ENCODE measurements around the gene P2RX4. TPM values are rescaled to one million over a fixed set of nuclear protein-coding genes. Genes with fewer than 3 reads are reported as not detected.

The P2RX4 gene
- total and polyA plus RNA-seq, 2 donors, result 14.4 to 15.2 TPM

- Histone ChIP-seq H3K9me3 (ENCODE audit: control insufficient read depth in 2 of 2, insufficient read depth in 1 of 2, low read length in 1 of 2) (peaks cover 0 to 2% of the 10 kb centered on the region in 2 donors), H3K4me1 (ENCODE audit: control insufficient read depth in 2 of 2, insufficient read depth in 2 of 2, low read length in 2 of 2) (peaks cover 5 to 14% of the 10 kb centered on the region in 2 donors), H3K4me3 (ENCODE audit: low read length in 2 of 2) (no peak overlapping the region), H3K27me3 (ENCODE audit: control insufficient read depth in 2 of 2, insufficient read depth in 1 of 2, low read length in 1 of 2) (no peaks in the 10 kb centered on the region), H3K36me3 (ENCODE audit: control insufficient read depth in 2 of 2, insufficient read depth in 2 of 2, low read length in 1 of 2) (peaks cover 30 to 49% of the 10 kb centered on the region in 2 donors), H3K27ac (ENCODE audit: low read depth in 1 of 2, low read length in 1 of 2) (no peak overlapping the region)
- DNase-seq (ENCODE audit: low read depth in 6 of 9, low spot score in 9 of 9), result no peak
- 96% methylated on average over 11 of the region's 11 CpGs for WGBS
Observed at GRCh38 chr12:121233628-121234020, 23.7 kb downstream of the P2RX4 start.

GRCh38 chr12:121236776-121237175 is 26.8 kb downstream of the P2RX4 start:
- H3K4me1 ChIP-seq (ENCODE audit: control insufficient read depth in 2 of 2, insufficient read depth in 2 of 2, low read length in 2 of 2), result peaks cover 33 to 46% of the 10 kb centered on the region in 2 donors
- H3K9me3 ChIP-seq (ENCODE audit: control insufficient read depth in 2 of 2, insufficient read depth in 1 of 2, low read length in 1 of 2), result peaks cover 0 to 10% of the 10 kb centered on the region in 2 donors
- 97% methylated on average over 9 of the region's 9 CpGs for WGBS
- DNase-seq (ENCODE audit: low read depth in 6 of 9, low spot score in 9 of 9), result no peak
- H3K27ac ChIP-seq (ENCODE audit: low read depth in 1 of 2, low read length in 1 of 2), result no peak overlapping the region
- peaks cover 29 to 47% of the 10 kb centered on the region in 2 donors for H3K36me3 ChIP-seq (ENCODE audit: control insufficient read depth in 2 of 2, insufficient read depth in 2 of 2, low read length in 1 of 2)
- no peak overlapping the region for H3K4me3 ChIP-seq (ENCODE audit: low read length in 2 of 2)
- no peaks in the 10 kb centered on the region for H3K27me3 ChIP-seq (ENCODE audit: control insufficient read depth in 2 of 2, insufficient read depth in 1 of 2, low read length in 1 of 2)

DNA sequence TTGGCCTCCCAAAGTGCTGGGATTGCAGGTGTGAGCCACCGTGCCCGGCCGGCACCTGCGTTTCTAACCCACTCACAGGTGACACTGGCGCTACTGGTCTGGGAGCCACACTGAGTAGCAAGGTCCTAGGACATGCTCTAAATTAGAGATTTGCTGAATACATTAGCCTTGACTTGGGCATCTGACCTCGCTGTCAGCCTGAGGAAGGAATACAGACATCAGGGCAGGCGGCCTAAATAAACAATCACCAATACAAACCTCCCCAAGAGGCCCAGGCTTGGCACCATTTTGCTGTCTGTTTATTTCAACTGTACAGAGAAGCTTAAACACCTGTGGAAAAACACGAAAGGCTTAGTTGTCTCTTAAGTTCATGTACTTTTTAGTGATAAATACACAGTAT is 27.5 kb downstream of the P2RX4 start:
- no peak overlapping the region for H3K27ac ChIP-seq (ENCODE audit: low read depth in 1 of 2, low read length in 1 of 2)
- peaks cover 33 to 47% of the 10 kb centered on the region in 2 donors for H3K4me1 ChIP-seq (ENCODE audit: control insufficient read depth in 2 of 2, insufficient read depth in 2 of 2, low read length in 2 of 2)
- H3K4me3 ChIP-seq (ENCODE audit: low read length in 2 of 2), result no peak overlapping the region
- peaks cover 27 to 47% of the 10 kb centered on the region in 2 donors for H3K36me3 ChIP-seq (ENCODE audit: control insufficient read depth in 2 of 2, insufficient read depth in 2 of 2, low read length in 1 of 2)
- no peaks in the 10 kb centered on the region for H3K27me3 ChIP-seq (ENCODE audit: control insufficient read depth in 2 of 2, insufficient read depth in 1 of 2, low read length in 1 of 2)
- WGBS, result 98% methylated on average over 8 of the region's 8 CpGs
- DNase-seq (ENCODE audit: low read depth in 6 of 9, low spot score in 9 of 9), result no peak
- peaks cover 0 to 10% of the 10 kb centered on the region in 2 donors for H3K9me3 ChIP-seq (ENCODE audit: control insufficient read depth in 2 of 2, insufficient read depth in 1 of 2, low read length in 1 of 2)

GRCh38 chr12:121238086-121238485 is 28.2 kb downstream of the P2RX4 start:
- no peak for DNase-seq (ENCODE audit: low read depth in 6 of 9, low spot score in 9 of 9)
- Histone ChIP-seq H3K36me3 (ENCODE audit: control insufficient read depth in 2 of 2, insufficient read depth in 2 of 2, low read length in 1 of 2) (peaks cover 22 to 42% of the 10 kb centered on the region in 2 donors), H3K4me3 (ENCODE audit: low read length in 2 of 2) (no peak overlapping the region), H3K27ac (ENCODE audit: low read depth in 1 of 2, low read length in 1 of 2) (peak overlapping the region; percentile 81 to 89), H3K4me1 (ENCODE audit: control insufficient read depth in 2 of 2, insufficient read depth in 2 of 2, low read length in 2 of 2) (peaks cover 33 to 47% of the 10 kb centered on the region in 2 donors), H3K9me3 (ENCODE audit: control insufficient read depth in 2 of 2, insufficient read depth in 1 of 2, low read length in 1 of 2) (peaks cover 0 to 10% of the 10 kb centered on the region in 2 donors), H3K27me3 (ENCODE audit: control insufficient read depth in 2 of 2, insufficient read depth in 1 of 2, low read length in 1 of 2) (no peaks in the 10 kb centered on the region)
- WGBS, result 99% methylated on average over 4 of the region's 4 CpGs

DNA sequence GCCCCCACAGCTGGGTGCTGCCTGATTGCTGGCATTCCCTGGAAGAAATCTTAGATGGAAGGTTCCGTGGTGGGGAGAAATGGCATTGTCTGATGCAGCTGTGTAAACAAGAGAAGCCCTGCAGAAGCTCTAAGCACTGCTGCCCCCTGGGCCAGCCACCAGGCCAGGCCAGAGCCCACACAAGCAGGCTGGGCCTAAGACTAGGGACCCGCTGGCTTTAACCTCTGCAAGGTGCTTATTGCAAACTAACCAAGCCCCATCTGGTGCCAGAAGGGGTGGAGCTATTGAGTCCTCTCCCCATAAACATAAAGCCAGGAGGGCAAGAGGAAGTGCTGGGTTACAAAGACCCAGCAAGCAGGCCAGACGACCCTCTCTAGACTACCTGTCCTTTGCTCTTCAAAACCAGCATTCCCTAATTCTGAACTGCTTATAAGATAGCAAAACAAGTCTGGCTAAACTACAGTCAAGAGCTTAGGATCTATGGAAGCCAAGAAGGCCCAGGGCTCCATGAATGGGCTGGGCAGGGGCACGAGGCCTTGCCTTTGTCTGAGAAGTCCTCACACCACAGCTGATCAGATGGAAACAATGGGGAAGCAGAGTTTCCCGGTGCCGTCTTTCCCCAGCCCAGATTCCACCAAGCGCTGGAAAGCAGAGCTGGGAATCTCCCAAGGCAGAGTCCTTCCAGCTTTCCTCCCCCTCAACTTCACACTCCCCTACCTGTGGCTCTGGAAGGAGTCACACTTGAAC is 28.8 kb downstream of the P2RX4 start:
- Histone ChIP-seq H3K4me1 (ENCODE audit: control insufficient read depth in 2 of 2, insufficient read depth in 2 of 2, low read length in 2 of 2) (peaks cover 33 to 47% of the 10 kb centered on the region in 2 donors), H3K27me3 (ENCODE audit: control insufficient read depth in 2 of 2, insufficient read depth in 1 of 2, low read length in 1 of 2) (no peaks in the 10 kb centered on the region), H3K4me3 (ENCODE audit: low read length in 2 of 2) (no peak overlapping the region), H3K36me3 (ENCODE audit: control insufficient read depth in 2 of 2, insufficient read depth in 2 of 2, low read length in 1 of 2) (peaks cover 15 to 36% of the 10 kb centered on the region in 2 donors), H3K9me3 (ENCODE audit: control insufficient read depth in 2 of 2, insufficient read depth in 1 of 2, low read length in 1 of 2) (peaks cover 0 to 10% of the 10 kb centered on the region in 2 donors), H3K27ac (ENCODE audit: low read depth in 1 of 2, low read length in 1 of 2) (peak overlapping the region; percentile 81 to 89)
- 62% methylated on average over 7 of the region's 7 CpGs for WGBS
- peak in 2 of 9 donors; percentile 39 to 70 for DNase-seq (ENCODE audit: low read depth in 6 of 9, low spot score in 9 of 9)

DNA sequence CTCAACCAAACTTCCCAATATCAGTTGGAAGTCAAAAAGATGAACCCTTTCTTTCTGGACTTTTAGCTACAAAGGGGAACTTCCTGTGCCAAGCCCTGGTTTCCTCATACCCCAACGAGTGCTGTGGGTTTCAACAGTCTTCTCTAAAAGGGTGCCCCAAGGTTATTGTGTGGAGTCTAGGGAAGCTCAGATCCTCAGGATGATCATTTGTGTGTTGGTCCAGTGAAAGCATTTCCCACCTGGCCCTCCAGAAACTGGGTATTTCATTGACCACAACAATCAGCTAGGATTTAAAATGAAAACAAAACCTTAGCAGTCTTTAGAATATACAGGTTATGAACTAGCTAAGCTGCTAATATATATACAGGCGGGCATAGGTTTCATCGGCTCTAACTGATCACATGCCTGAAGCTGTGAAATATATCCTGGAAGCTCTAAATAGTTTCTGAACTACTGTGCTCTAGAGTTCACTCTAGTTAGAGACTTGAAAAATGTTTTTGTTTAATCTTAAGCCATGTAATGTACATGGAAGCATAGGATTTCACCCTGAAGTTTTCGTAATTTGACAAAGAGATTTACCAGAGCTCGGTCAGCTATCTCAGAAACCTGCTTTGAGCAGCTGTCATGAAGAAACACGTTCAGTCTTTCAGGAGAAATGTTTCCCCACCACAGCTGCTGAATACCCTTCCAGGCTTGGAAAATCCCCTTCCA is 29.6 kb downstream of the P2RX4 start:
- H3K9me3 ChIP-seq (ENCODE audit: control insufficient read depth in 2 of 2, insufficient read depth in 1 of 2, low read length in 1 of 2), result peaks cover 0 to 10% of the 10 kb centered on the region in 2 donors

DNA sequence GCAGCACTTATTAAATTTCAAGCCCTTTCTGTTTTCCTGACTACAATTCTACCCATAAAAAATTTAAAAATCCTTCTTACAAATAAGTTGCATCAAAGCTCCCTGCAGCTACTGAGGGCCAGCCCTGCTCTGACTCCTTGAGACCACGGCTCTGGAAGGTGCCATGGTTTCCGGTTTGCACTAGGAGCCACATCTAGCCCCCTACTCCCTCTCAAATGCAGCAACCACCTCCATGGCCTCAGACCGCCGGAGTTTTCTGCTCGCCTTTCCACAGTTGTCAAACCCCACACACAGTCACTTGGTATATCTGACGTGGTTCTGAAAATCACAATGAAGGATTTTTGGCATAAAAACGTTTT is 30.1 kb downstream of the P2RX4 start:
- Histone ChIP-seq H3K27me3 (ENCODE audit: control insufficient read depth in 2 of 2, insufficient read depth in 1 of 2, low read length in 1 of 2) (no peaks in the 10 kb centered on the region), H3K36me3 (ENCODE audit: control insufficient read depth in 2 of 2, insufficient read depth in 2 of 2, low read length in 1 of 2) (peaks cover 19 to 41% of the 10 kb centered on the region in 2 donors), H3K4me1 (ENCODE audit: control insufficient read depth in 2 of 2, insufficient read depth in 2 of 2, low read length in 2 of 2) (peaks cover 33 to 47% of the 10 kb centered on the region in 2 donors), H3K9me3 (ENCODE audit: control insufficient read depth in 2 of 2, insufficient read depth in 1 of 2, low read length in 1 of 2) (peaks cover 0 to 10% of the 10 kb centered on the region in 2 donors), H3K4me3 (ENCODE audit: low read length in 2 of 2) (no peak overlapping the region), H3K27ac (ENCODE audit: low read depth in 1 of 2, low read length in 1 of 2) (peak overlapping the region; percentile 89 to 91)
- WGBS, result 82% methylated on average over 7 of the region's 7 CpGs
- peak in 1 of 9 donors; percentile 28 for DNase-seq (ENCODE audit: low read depth in 6 of 9, low spot score in 9 of 9)

More for the DNA sequence above, 29.6 kb downstream of the P2RX4 start:
- peaks cover 14 to 36% of the 10 kb centered on the region in 2 donors for H3K36me3 ChIP-seq (ENCODE audit: control insufficient read depth in 2 of 2, insufficient read depth in 2 of 2, low read length in 1 of 2)
- no peak overlapping the region for H3K4me3 ChIP-seq (ENCODE audit: low read length in 2 of 2)
- peak overlapping the region; percentile 89 to 91 for H3K27ac ChIP-seq (ENCODE audit: low read depth in 1 of 2, low read length in 1 of 2)
- H3K4me1 ChIP-seq (ENCODE audit: control insufficient read depth in 2 of 2, insufficient read depth in 2 of 2, low read length in 2 of 2), result peaks cover 33 to 47% of the 10 kb centered on the region in 2 donors
- H3K27me3 ChIP-seq (ENCODE audit: control insufficient read depth in 2 of 2, insufficient read depth in 1 of 2, low read length in 1 of 2), result no peaks in the 10 kb centered on the region
- DNase-seq (ENCODE audit: low read depth in 6 of 9, low spot score in 9 of 9), result peak in 1 of 9 donors; percentile 56
- WGBS, result 65% methylated on average over 6 of the region's 6 CpGs

DNA sequence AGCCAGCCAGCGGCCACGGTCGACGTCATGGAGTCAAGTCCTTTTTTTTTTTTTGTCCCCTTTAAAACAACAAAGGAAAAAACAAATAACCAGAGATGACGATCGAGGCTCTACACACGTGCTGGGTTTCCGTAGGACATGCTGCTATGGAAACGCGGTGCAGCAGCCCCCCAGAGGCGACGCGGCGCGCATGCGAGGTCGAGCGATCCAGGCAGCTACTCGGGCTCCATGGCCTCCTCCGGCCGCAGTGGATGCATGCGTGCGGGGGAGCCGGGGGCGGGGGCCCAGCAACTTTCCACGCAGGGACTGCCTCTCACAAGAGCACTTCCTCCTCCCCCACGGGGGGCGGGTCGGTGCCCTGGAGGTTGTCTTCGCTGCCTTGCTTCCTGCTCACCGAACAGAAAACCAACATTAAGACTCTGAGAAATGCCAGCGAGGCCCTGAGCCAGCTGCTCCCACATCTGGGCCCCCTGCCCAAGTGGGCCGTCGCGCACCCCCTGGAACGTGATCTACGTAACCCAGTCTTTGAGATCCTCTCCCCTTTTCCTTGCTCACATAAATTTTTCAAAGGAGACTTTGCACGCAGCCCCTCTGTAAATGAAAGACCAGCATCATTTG is 30.7 kb downstream of the P2RX4 start:
- H3K9me3 ChIP-seq (ENCODE audit: control insufficient read depth in 2 of 2, insufficient read depth in 1 of 2, low read length in 1 of 2), result peaks cover 0 to 10% of the 10 kb centered on the region in 2 donors
- peak overlapping the region; percentile 14 to 38 for H3K4me3 ChIP-seq (ENCODE audit: low read length in 2 of 2)
- peaks cover 33 to 47% of the 10 kb centered on the region in 2 donors for H3K4me1 ChIP-seq (ENCODE audit: control insufficient read depth in 2 of 2, insufficient read depth in 2 of 2, low read length in 2 of 2)
- H3K36me3 ChIP-seq (ENCODE audit: control insufficient read depth in 2 of 2, insufficient read depth in 2 of 2, low read length in 1 of 2), result peaks cover 20 to 36% of the 10 kb centered on the region in 2 donors
- peak overlapping the region; percentile 89 to 91 for H3K27ac ChIP-seq (ENCODE audit: low read depth in 1 of 2, low read length in 1 of 2)
- 27% methylated on average over 38 of the region's 38 CpGs for WGBS
- no peaks in the 10 kb centered on the region for H3K27me3 ChIP-seq (ENCODE audit: control insufficient read depth in 2 of 2, insufficient read depth in 1 of 2, low read length in 1 of 2)
- peak in 5 of 9 donors; percentile 75 to 93 (median 84) for DNase-seq (ENCODE audit: low read depth in 6 of 9, low spot score in 9 of 9)
